Astrocyte (in vitro differentiated cells and primary cell): ENCODE data around the gene CSMD2.

Source experiments
- CTCF ChIP-seq: IDR thresholded peaks from 2 replicates; pipeline ENCODE4 v1.5.1; 2011; ENCODE audit warnings: low read depth, mild to moderate bottlenecking, inconsistent platforms, low read length, moderate library complexity; ENCODE audit not compliant: insufficient read depth
- EZH2 ChIP-seq: IDR thresholded peaks from 2 replicates; pipeline ENCODE4 v1.6.1; 2012; ENCODE audit warnings: mild to moderate bottlenecking, low read length, inconsistent platforms; ENCODE audit not compliant: insufficient read depth

GRCh38 chr1:33736496-33736895 is 428.5 kb downstream of the CSMD2 start:
- TF ChIP-seq CTCF = no peak
- TF ChIP-seq EZH2 = no peak
